Measurements from ENCODE around the gene DEFB126. TPM values are rescaled to one million over a fixed set of nuclear protein-coding genes. Genes with fewer than 3 reads are reported as not detected.

Gene DEFB126
- total and polyA plus RNA-seq, 2 of the 4 experiments (the other 2 are of a cell fraction) = not detected

DNA sequence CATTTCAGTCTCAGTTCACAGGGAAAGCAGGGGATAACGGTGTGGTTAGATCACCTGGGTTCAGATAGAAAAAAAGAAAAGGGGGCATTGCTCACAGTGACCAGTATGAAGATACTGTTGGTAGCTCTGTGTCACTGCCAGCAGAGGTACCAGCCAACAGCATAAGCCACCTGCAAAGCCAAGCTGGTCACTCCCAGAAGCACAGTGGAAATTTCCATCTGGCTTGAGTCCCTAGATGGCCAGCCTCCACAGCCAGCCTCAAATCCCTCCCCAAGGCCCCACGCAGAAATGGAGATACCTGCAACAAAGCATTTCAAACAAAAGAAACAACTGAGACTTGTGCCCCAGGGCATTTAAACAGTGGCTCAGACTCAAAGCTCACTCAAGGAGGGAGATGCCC lies 26.5 kb downstream of the DEFB126 start:
- H3K4ac ChIP-seq (ENCODE audit: low read depth, low read length) = no peak overlapping the region
- no TSS peak for BruUV-seq (replicated peaks)
- no peak overlapping the region for H3K18ac ChIP-seq (ENCODE audit: low read depth, low read length)
- in situ Hi-C loops (cut with MboI; ENCODE audit: low sequenced_read_pairs) = no loop called here
- no peaks in the 10 kb centered on the region for H3K9me3 ChIP-seq (ENCODE audit: control insufficient read depth, insufficient read depth, low read length)
- H2BK120ac ChIP-seq (ENCODE audit: low read depth, low read length) = no peak overlapping the region
- CTCF ChIA-PET = no interaction called here
- POLR2A ChIA-PET (ENCODE audit: unreplicated experiment) = no interaction called here
- H4K91ac ChIP-seq (ENCODE audit: insufficient read depth, low read depth, low read length) = no peak overlapping the region
- no peaks in the 10 kb centered on the region for H3K4me1 ChIP-seq (ENCODE audit: control insufficient read depth, insufficient read depth, low read length)
- no peak overlapping the region for H3K56ac ChIP-seq (ENCODE audit: extremely low read depth, insufficient read depth, low read length)
- H3K9me1 ChIP-seq (ENCODE audit: insufficient read depth, low read length) = no peaks in the 10 kb centered on the region
- no peak overlapping the region for H2AK9ac ChIP-seq (replicated peaks; ENCODE audit: low read depth, low read length, poor library complexity)
- no peak overlapping the region for H3K23ac ChIP-seq (ENCODE audit: low read depth, low read length)
- no peak overlapping the region for H2AK5ac ChIP-seq (ENCODE audit: low read depth, low read length)
- H2BK20ac ChIP-seq (ENCODE audit: low read depth, low read length) = no peak overlapping the region
- no peak overlapping the region for H2BK15ac ChIP-seq (ENCODE audit: low read depth, low read length)
- no peaks in the 10 kb centered on the region for H3K27me3 ChIP-seq (ENCODE audit: control insufficient read depth, insufficient read depth, low read length)
- no peaks in the 10 kb centered on the region for H4K20me1 ChIP-seq (ENCODE audit: insufficient read depth, low read length)
- no peak overlapping the region for H4K5ac ChIP-seq (ENCODE audit: low read depth, low read length)
- no peak overlapping the region for H3K27ac ChIP-seq (ENCODE audit: insufficient read depth, low read length)
- DNase-seq (no peak), ATAC-seq (ENCODE audit: low read depth) (no peak)
- no peaks in the 10 kb centered on the region for H3K36me3 ChIP-seq (ENCODE audit: control insufficient read depth, insufficient read depth, low read length)
- no CpG with 5 or more reads among the region's 2 CpGs for WGBS, 2 experiments (ENCODE audit: extremely low coverage in 2 of 2, insufficient read length in 1 of 2)
- no peak overlapping the region for H3K4me3 ChIP-seq (ENCODE audit: insufficient read depth, low read depth, low read length)
- TF ChIP-seq BHLHE40 (IDR thresholded peaks at IDR 0.05; ENCODE audit: low read depth, low read length) = no peak
- no peak for TF ChIP-seq MXI1 (IDR thresholded peaks at IDR 0.05; ENCODE audit: borderline replicate concordance, low read depth, low read length)
- no peak for TF ChIP-seq CEBPB (IDR thresholded peaks at IDR 0.05; ENCODE audit: low read depth, low read length)
- TF ChIP-seq, protein P1, sequence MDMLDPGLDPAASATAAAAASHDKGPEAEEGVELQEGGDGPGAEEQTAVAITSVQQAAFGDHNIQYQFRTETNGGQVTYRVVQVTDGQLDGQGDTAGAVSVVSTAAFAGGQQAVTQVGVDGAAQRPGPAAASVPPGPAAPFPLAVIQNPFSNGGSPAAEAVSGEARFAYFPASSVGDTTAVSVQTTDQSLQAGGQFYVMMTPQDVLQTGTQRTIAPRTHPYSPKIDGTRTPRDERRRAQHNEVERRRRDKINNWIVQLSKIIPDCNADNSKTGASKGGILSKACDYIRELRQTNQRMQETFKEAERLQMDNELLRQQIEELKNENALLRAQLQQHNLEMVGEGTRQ (IDR thresholded peaks at IDR 0.05; ENCODE audit: low read depth, low read length) = no peak
- TF ChIP-seq MAZ (IDR thresholded peaks at IDR 0.05; ENCODE audit: borderline replicate concordance, low read depth, low read length) = no peak
- no peak for TF ChIP-seq RCOR1 (IDR thresholded peaks at IDR 0.05; ENCODE audit: insufficient replicate concordance, low read length)
- TF ChIP-seq MAFK (IDR thresholded peaks at IDR 0.05; ENCODE audit: low read depth, low read length) = no peak
- TF ChIP-seq NFE2L2 (IDR thresholded peaks at IDR 0.05; ENCODE audit: low read depth, low read length) = no peak
- TF ChIP-seq, protein P2, sequence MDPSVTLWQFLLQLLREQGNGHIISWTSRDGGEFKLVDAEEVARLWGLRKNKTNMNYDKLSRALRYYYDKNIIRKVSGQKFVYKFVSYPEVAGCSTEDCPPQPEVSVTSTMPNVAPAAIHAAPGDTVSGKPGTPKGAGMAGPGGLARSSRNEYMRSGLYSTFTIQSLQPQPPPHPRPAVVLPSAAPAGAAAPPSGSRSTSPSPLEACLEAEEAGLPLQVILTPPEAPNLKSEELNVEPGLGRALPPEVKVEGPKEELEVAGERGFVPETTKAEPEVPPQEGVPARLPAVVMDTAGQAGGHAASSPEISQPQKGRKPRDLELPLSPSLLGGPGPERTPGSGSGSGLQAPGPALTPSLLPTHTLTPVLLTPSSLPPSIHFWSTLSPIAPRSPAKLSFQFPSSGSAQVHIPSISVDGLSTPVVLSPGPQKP (IDR thresholded peaks at IDR 0.05; ENCODE audit: borderline replicate concordance, low read depth, low read length) = no peak
- TF ChIP-seq, protein P3, sequence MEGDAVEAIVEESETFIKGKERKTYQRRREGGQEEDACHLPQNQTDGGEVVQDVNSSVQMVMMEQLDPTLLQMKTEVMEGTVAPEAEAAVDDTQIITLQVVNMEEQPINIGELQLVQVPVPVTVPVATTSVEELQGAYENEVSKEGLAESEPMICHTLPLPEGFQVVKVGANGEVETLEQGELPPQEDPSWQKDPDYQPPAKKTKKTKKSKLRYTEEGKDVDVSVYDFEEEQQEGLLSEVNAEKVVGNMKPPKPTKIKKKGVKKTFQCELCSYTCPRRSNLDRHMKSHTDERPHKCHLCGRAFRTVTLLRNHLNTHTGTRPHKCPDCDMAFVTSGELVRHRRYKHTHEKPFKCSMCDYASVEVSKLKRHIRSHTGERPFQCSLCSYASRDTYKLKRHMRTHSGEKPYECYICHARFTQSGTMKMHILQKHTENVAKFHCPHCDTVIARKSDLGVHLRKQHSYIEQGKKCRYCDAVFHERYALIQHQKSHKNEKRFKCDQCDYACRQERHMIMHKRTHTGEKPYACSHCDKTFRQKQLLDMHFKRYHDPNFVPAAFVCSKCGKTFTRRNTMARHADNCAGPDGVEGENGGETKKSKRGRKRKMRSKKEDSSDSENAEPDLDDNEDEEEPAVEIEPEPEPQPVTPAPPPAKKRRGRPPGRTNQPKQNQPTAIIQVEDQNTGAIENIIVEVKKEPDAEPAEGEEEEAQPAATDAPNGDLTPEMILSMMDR (conservative IDR thresholded peaks at IDR 0.05; ENCODE audit: low read depth, low read length) = no peak
- TF ChIP-seq RFX5 (IDR thresholded peaks at IDR 0.05; ENCODE audit: low read depth, low read length) = no peak
- no peak for TF ChIP-seq RAD21 (IDR thresholded peaks at IDR 0.05; ENCODE audit: low read length)
- no peak for TF ChIP-seq CHD1 (IDR thresholded peaks at IDR 0.05; ENCODE audit: low read depth, low read length)
- no peak for TF ChIP-seq SMC3 (IDR thresholded peaks at IDR 0.05; ENCODE audit: low read depth, low read length)
- H2AFZ ChIP-seq (replicated peaks; ENCODE audit: low read length, poor library complexity) = no peak overlapping the region
- H3K9ac ChIP-seq (ENCODE audit: low read depth, low read length) = no peak overlapping the region
- dilution Hi-C loops (cut with HindIII; ENCODE audit: low sequenced_read_pairs, unreplicated experiment) = no loop called here
- no peak overlapping the region for H2BK5ac ChIP-seq (ENCODE audit: low read depth, low read length, poor library complexity, severe bottlenecking)
- H3K14ac ChIP-seq (replicated peaks; ENCODE audit: low read depth, low read length) = no peak overlapping the region
- no peak overlapping the region for H4K8ac ChIP-seq (ENCODE audit: low read depth in 2 of 2, low read length in 2 of 2)
- intact Hi-C loops (cut with micrococcal nuclease) = no loop called here
- no peaks in the 10 kb centered on the region for H3K79me1 ChIP-seq (ENCODE audit: low read depth in 1 of 2, low read length in 2 of 2)
- H3K4me2 ChIP-seq (ENCODE audit: low read depth, low read length) = no peak overlapping the region
